Kidney epithelial cell (primary cell): Measurements from ENCODE around the gene SUGCT. TPM values are rescaled to one million over a fixed set of nuclear protein-coding genes. Genes with fewer than 3 reads are reported as not detected.

Experiments
- DNase-seq: peaks from one replicate; pipeline ENCODE4 v3.0.0-alpha.2; 2010; ENCODE audit warnings: low read depth
- H3K27me3 ChIP-seq: 2 replicates; pipeline ENCODE4 v1.6.0; 2011; ENCODE audit warnings: low read length; ENCODE audit not compliant: control insufficient read depth, insufficient read depth
- H3K36me3 ChIP-seq: 2 replicates; pipeline ENCODE4 v1.5.1; 2011; ENCODE audit warnings: low read length; ENCODE audit not compliant: control insufficient read depth, insufficient read depth
- H3K4me3 ChIP-seq: 2 replicates; pipeline ENCODE4 v1.5.1; 2011; ENCODE audit warnings: low read depth, mild to moderate bottlenecking, control low read depth, low read length
- CTCF ChIP-seq: IDR thresholded peaks from 2 replicates; pipeline ENCODE4 v1.5.1; 2011; ENCODE audit warnings: mild to moderate bottlenecking, moderate library complexity, low read length, control low read depth, inconsistent platforms; ENCODE audit not compliant: insufficient read depth, poor library complexity, severe bottlenecking
- total RNA-seq: library from RNA; depleted of rRNA; stranded (reverse); fragments of >200 nt; gene quantifications from 2 replicates; pipeline ENCODE4 v1.2.3, GENCODE V29; 2015

The SUGCT gene
- total RNA-seq, 1 donor from 2014 or later: 4.0 TPM

GRCh38 chr7:40903872-40904271 is 769.1 kb downstream of the SUGCT start:
- no peaks in the 10 kb centered on the region for H3K27me3 ChIP-seq
- no peak for TF ChIP-seq CTCF
- DNase-seq: no peak
- no peaks in the 10 kb centered on the region for H3K36me3 ChIP-seq
- no peak overlapping the region for H3K4me3 ChIP-seq

GRCh38 chr7:40907286-40907685 is 772.5 kb downstream of the SUGCT start:
- Histone ChIP-seq H3K4me3 (no peak overlapping the region), H3K36me3 (no peaks in the 10 kb centered on the region), H3K27me3 (no peaks in the 10 kb centered on the region)
- no peak for TF ChIP-seq CTCF
- DNase-seq: no peak

GRCh38 chr7:40909346-40909980 is 774.7 kb downstream of the SUGCT start:
- no peak for DNase-seq
- H3K27me3 ChIP-seq: no peaks in the 10 kb centered on the region
- TF ChIP-seq CTCF: no peak

More at GRCh38 chr7:40909346-40909980, 774.7 kb downstream of the SUGCT start:
- Histone ChIP-seq H3K4me3 (no peak overlapping the region), H3K36me3 (no peaks in the 10 kb centered on the region)

Other genes starting within 250 kb of the SUGCT start
- 49.4 and 49.8 TPM in 2 replicates for gene CDK13, start 184.7 kb upstream of the SUGCT start, total RNA-seq
- 45.7 and 74.3 TPM in 2 replicates for gene MPLKIP, start 383 bp upstream of the SUGCT start, total RNA-seq